ENCODE results near the gene BANP.
"Not testable (repeated sequence)": the region's sequence is repeated elsewhere in the genome, so short reads cannot be mapped to it uniquely, and the experiment has no call there.

DNA sequence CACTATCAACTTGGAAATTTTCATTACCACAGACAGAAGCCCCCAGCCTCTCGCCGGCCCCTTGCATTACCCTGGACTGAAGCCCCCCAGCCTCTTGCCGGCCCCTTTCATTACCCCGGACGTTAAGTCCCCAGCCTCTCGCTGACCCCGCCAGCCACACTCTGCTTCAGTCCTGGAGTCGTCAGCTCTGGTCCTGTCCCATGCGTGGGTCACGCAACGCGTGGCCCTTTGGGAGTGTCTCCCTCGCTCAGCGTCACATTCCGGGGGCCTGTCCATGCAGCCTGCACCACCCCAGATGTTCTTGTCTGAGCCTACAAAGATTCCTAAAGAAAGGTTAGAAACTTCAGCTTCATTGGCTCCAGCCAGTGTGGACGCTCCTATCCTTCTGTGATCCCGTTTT, 153.1 kb downstream of the BANP start:
- TF ChIP-seq, protein P1, sequence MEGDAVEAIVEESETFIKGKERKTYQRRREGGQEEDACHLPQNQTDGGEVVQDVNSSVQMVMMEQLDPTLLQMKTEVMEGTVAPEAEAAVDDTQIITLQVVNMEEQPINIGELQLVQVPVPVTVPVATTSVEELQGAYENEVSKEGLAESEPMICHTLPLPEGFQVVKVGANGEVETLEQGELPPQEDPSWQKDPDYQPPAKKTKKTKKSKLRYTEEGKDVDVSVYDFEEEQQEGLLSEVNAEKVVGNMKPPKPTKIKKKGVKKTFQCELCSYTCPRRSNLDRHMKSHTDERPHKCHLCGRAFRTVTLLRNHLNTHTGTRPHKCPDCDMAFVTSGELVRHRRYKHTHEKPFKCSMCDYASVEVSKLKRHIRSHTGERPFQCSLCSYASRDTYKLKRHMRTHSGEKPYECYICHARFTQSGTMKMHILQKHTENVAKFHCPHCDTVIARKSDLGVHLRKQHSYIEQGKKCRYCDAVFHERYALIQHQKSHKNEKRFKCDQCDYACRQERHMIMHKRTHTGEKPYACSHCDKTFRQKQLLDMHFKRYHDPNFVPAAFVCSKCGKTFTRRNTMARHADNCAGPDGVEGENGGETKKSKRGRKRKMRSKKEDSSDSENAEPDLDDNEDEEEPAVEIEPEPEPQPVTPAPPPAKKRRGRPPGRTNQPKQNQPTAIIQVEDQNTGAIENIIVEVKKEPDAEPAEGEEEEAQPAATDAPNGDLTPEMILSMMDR (IDR thresholded peaks at IDR 0.05; ENCODE audit: control extremely low read depth in 1 of 3, insufficient read depth in 1 of 3, low read depth in 1 of 3, low read length in 3 of 3) = not testable (repeated sequence)
- TF ChIP-seq POLR2A (IDR thresholded peaks at IDR 0.05; ENCODE audit: control extremely low read depth in 1 of 2, low read depth in 2 of 2, low read length in 2 of 2); PHF8 (conservative IDR thresholded peaks at IDR 0.05; ENCODE audit: low read depth, low read length); POLR2AphosphoS5 (IDR thresholded peaks at IDR 0.05; ENCODE audit: low read depth, low read length): not testable (repeated sequence)
